B cell (primary cell): ENCODE data around the gene PRR7. TPM values are rescaled to one million over a fixed set of nuclear protein-coding genes. Genes with fewer than 3 reads are reported as not detected.

Experiments
- ATAC-seq: fragments of 200-7000 bp; cut with Tn5 transposase; one replicate; pipeline ENCODE4 v1.10.0; 2021; ENCODE audit warnings: low read depth, mild to moderate bottlenecking, moderate number of reproducible peaks, moderate library complexity
- CTCF ChIA-PET: fragments of 350-600 bp; sonication (Branson Sonifier 250); formaldehyde crosslinking; loops from one replicate; lab custom pipeline; 2021; ENCODE audit warnings: antibody characterized with exemption, inconsistent platforms; lab: Charles Lee
- POLR2A ChIA-PET: fragments of 350-600 bp; sonication (Branson Sonifier 250); formaldehyde crosslinking; loops from one replicate; lab custom pipeline; 2021; ENCODE audit warnings: antibody characterized with exemption; lab: Charles Lee
- DNase-seq: peaks from one replicate; pipeline ENCODE4 v3.0.0; 2013
- H2AFZ ChIP-seq: 2 replicates; pipeline ENCODE4 v1.6.1; 2012; ENCODE audit warnings: mild to moderate bottlenecking, low read depth, low read length; ENCODE audit not compliant: insufficient read depth, poor library complexity, severe bottlenecking
- H3K27ac ChIP-seq, 2 donors: 1 replicate in 1 of 2; 2 replicates in 1 of 2; pipeline ENCODE4 v1.5.1; 2012 to 2013; ENCODE audit warnings: low read length in 2 of 2, mild to moderate bottlenecking in 2 of 2, moderate library complexity in 1 of 2
- H3K27me3 ChIP-seq, 4 experiments: fragments of 200-600 bp in 1 of 4; sonication (generic) in 1 of 4; replicated peaks in 1 of 4; 1 replicate in 2 of 4; 2 replicates in 2 of 4; pipeline versions ENCODE4 v1.6.1 to v1.7.0; 2013 to 2016; ENCODE audit warnings: low read length in 3 of 4, mild to moderate bottlenecking in 2 of 4, mixed read lengths in 1 of 4, moderate library complexity in 1 of 4; ENCODE audit not compliant: insufficient read depth in 4 of 4, control insufficient read depth in 3 of 4; ENCODE audit errors: control extremely low read depth in 1 of 4
- H3K36me3 ChIP-seq, 2 experiments: replicated peaks in 1 of 2; 1 replicate in 1 of 2; 2 replicates in 1 of 2; pipeline versions ENCODE4 v1.6.1 to v1.7.1; 2013; ENCODE audit warnings: low read length in 1 of 2; ENCODE audit not compliant: insufficient read depth in 2 of 2, control insufficient read depth in 1 of 2; ENCODE audit errors: control extremely low read depth in 1 of 2, extremely low read depth in 1 of 2
- H3K4me1 ChIP-seq, 2 donors: fragments of 200-600 bp in 1 of 2; sonication (generic) in 1 of 2; 1 replicate in 1 of 2; 2 replicates in 1 of 2; pipeline versions ENCODE4 v1.5.1 to v1.6.1; 2013 to 2017; ENCODE audit warnings: low read length in 2 of 2; ENCODE audit not compliant: control insufficient read depth in 2 of 2, insufficient read depth in 2 of 2
- H3K4me2 ChIP-seq: replicated peaks from 2 replicates; pipeline ENCODE3; 2012; ENCODE audit warnings: mild to moderate bottlenecking, low read depth, low read length; ENCODE audit not compliant: poor library complexity, severe bottlenecking
- H3K4me3 ChIP-seq, 5 experiments: fragments of 200-600 bp in 1 of 5; sonication (generic) in 1 of 5; 1 replicate in 3 of 5; 2 replicates in 2 of 5; pipeline versions ENCODE4 v1.5.1 to v1.7.0; 2011 to 2016; ENCODE audit warnings: low read length in 4 of 5, mild to moderate bottlenecking in 4 of 5, low read depth in 2 of 5, control low read depth in 1 of 5, moderate library complexity in 1 of 5; ENCODE audit not compliant: insufficient read depth in 1 of 5; ENCODE audit errors: control extremely low read depth in 1 of 5, extremely low read depth in 1 of 5
- H3K79me2 ChIP-seq: fragments of 200-600 bp; sonication (generic); one replicate; pipeline ENCODE4 v1.6.0; 2016; ENCODE audit warnings: low read length; ENCODE audit not compliant: control insufficient read depth, insufficient read depth
- H3K9ac ChIP-seq: fragments of 200-600 bp; sonication (generic); 2 replicates; pipeline ENCODE4 v1.6.1; 2017; ENCODE audit warnings: mild to moderate bottlenecking, low read length, moderate library complexity
- H3K9me3 ChIP-seq, 3 donors: one replicate each; pipeline versions ENCODE4 v1.6.1 to v1.7.1; 2013; ENCODE audit warnings: low read length in 2 of 3; ENCODE audit not compliant: control insufficient read depth in 2 of 3, insufficient read depth in 1 of 3; ENCODE audit errors: control extremely low read depth in 1 of 3
- H4K20me1 ChIP-seq: 2 replicates; pipeline ENCODE4 v1.6.0; 2012; ENCODE audit warnings: mild to moderate bottlenecking, low read length; ENCODE audit not compliant: insufficient read depth, control insufficient read depth, poor library complexity, severe bottlenecking
- H3K27ac Mint-ChIP-seq: one replicate; pipeline ENCODE4 v1.8.0; 2021; ENCODE audit warnings: mixed read lengths
- H3K27me3 Mint-ChIP-seq: one replicate; pipeline ENCODE4 v1.8.0; 2021; ENCODE audit warnings: mixed read lengths
- H3K4me1 Mint-ChIP-seq: one replicate; pipeline ENCODE4 v1.8.0; 2021; ENCODE audit warnings: mixed read lengths
- H3K4me3 Mint-ChIP-seq: one replicate; pipeline ENCODE4 v1.8.0; 2021; ENCODE audit warnings: mixed read lengths
- H3K9me3 Mint-ChIP-seq: one replicate; pipeline ENCODE4 v1.8.0; 2022; ENCODE audit warnings: mixed read lengths; ENCODE audit not compliant: insufficient read depth
- EZH2 ChIP-seq: IDR thresholded peaks from 2 replicates; pipeline ENCODE4 v1.6.1; 2012; ENCODE audit warnings: borderline replicate concordance, low read depth, mild to moderate bottlenecking, moderate library complexity, low read length; ENCODE audit not compliant: insufficient read depth, poor library complexity, severe bottlenecking
- WGBS: methylation state at CpG from one replicate; pipeline ENCODE4 v1.1.5; 2013; ENCODE audit warnings: missing lambda C conversion rate; ENCODE audit not compliant: insufficient coverage; 5-methylcytosine and 5-hydroxymethylcytosine counted together
- intact Hi-C: fragments of 100-400 bp; cut with micrococcal nuclease; formaldehyde crosslinking; loops from one replicate; pipeline ENCODE4 v1.10.0; 2022
- polyA plus RNA-seq: library from polyadenylated mRNA; depleted of rRNA; stranded (reverse); fragments of >200 nt; gene quantifications from 2 replicates; pipeline ENCODE4 v1.2.3, GENCODE V29; 2012
- total RNA-seq, 2 donors: library from RNA; stranded (reverse); fragments of 120-200 nt in 1 of 2; gene quantifications; 1 replicate in 1 of 2; 2 replicates in 1 of 2; pipeline versions ENCODE4 v1.2.3 to v1.2.4, GENCODE V29; 2013 to 2022
- TF ChIP-seq, protein P1 (sequence below): fragments of 200-600 bp; IDR thresholded peaks from one replicate; pipeline ENCODE4 v1.8.0; 2022; ENCODE audit warnings: antibody characterized with exemption, mild to moderate bottlenecking

The PRR7 gene
- total and polyA plus RNA-seq, 2 donors (not counting 1 experiment from before 2014, with no cell fraction given), result 4.8 to 84.4 TPM

DNA sequence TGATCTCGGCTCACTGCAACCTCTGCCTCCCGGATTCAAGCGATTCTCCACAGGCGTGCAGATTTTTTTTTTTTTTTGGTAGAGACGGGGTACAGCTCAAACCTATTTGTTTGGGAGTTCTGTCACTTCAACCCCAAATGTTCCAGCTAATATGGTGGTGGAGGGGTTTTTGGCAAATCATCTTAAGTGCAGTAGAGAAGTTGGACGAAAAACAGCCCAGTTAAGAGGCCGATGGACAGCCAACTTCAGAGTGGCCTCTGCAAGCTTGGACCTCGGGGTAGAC lies 756 bp upstream of the PRR7 start:
- H3K27me3 Mint-ChIP-seq, result no peaks in the 10 kb centered on the region
- H3K9ac ChIP-seq, result peak overlapping the region; percentile 72
- H3K27ac Mint-ChIP-seq, result peak overlapping the region; percentile 92
- CTCF ChIA-PET, result interaction anchor here (1.0 to 21.3 kb wide), 7 partner anchors 10 to 128 kb away, joined by 3 to 628 read pairs (median 10); partner anchors contain the start of genes F12, GRK6 and PFN3
- ATAC-seq (no peak), DNase-seq (no peak)
- WGBS, result 14% methylated on average over 3 of the region's 8 CpGs
- peaks cover 57% of the 10 kb centered on the region for H4K20me1 ChIP-seq
- no peaks in the 10 kb centered on the region for H3K9me3 Mint-ChIP-seq
- no peaks in the 10 kb centered on the region for H3K9me3 ChIP-seq
- POLR2A ChIA-PET, result interaction anchor here (0.6 to 10.8 kb wide), 9 partner anchors 8 to 263 kb away, joined by 3 to 103 read pairs (median 8); partner anchors contain the start of gene GRK6
- peaks cover 1% of the 10 kb centered on the region for H3K79me2 ChIP-seq
- peak overlapping the region; percentile 82 for H3K4me3 Mint-ChIP-seq
- peak overlapping the region in 4 of 5 experiments; percentile 45 to 66 (median 54) for H3K4me3 ChIP-seq
- peaks cover 48% of the 10 kb centered on the region for H3K4me1 Mint-ChIP-seq
- TF ChIP-seq EZH2, result no peak
- TF ChIP-seq, protein P1, sequence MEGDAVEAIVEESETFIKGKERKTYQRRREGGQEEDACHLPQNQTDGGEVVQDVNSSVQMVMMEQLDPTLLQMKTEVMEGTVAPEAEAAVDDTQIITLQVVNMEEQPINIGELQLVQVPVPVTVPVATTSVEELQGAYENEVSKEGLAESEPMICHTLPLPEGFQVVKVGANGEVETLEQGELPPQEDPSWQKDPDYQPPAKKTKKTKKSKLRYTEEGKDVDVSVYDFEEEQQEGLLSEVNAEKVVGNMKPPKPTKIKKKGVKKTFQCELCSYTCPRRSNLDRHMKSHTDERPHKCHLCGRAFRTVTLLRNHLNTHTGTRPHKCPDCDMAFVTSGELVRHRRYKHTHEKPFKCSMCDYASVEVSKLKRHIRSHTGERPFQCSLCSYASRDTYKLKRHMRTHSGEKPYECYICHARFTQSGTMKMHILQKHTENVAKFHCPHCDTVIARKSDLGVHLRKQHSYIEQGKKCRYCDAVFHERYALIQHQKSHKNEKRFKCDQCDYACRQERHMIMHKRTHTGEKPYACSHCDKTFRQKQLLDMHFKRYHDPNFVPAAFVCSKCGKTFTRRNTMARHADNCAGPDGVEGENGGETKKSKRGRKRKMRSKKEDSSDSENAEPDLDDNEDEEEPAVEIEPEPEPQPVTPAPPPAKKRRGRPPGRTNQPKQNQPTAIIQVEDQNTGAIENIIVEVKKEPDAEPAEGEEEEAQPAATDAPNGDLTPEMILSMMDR, result no peak
- intact Hi-C loops, result loop anchor here (1.0 to 2.0 kb wide), 4 partner anchors 8 to 41 kb away; partner anchors contain the start of gene GRK6
- peaks cover 34 to 50% of the 10 kb centered on the region in 2 donors for H3K4me1 ChIP-seq
- H3K36me3 ChIP-seq, result peaks cover 0 to 23% of the 10 kb centered on the region in 2 experiments
- no peak overlapping the region for H2AFZ ChIP-seq
- H3K4me2 ChIP-seq, result peak overlapping the region; percentile 93
- peaks cover 0 to 14% (median 0%) of the 10 kb centered on the region in 4 experiments for H3K27me3 ChIP-seq
- peak overlapping the region; percentile 68 to 77 for H3K27ac ChIP-seq

DNA sequence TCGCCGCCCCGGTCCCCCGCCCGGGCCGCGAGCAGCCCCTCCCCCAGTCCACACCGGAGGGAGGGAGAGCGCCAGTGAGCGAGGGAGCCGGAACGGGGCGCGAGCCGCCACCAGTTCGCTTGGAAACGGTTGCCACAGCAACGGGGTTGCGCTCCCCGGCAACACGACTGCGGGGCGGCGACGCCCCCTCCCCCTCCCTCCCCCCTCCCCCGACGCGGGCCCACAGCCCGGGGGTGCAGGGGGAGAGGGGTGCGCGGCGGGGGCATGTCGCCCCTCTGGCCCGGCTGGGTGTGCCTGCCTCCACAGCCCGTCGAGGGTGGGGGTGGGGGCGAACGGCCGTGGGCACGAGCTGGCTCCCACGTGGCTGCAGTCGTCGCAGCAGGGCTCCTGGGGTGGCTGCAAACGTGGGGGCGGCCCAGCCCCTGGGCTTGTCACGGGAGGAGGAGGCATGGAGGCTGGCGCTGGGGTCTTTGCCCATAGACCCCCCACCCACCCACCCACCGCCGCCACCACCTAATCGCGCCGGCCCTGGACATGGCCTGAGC lies 524 bp downstream of the PRR7 start:
- peaks cover 34 to 50% of the 10 kb centered on the region in 2 donors for H3K4me1 ChIP-seq
- H3K4me3 ChIP-seq, result peak overlapping the region in 3 of 5 experiments; percentile 49 to 66 (median 60)
- CTCF ChIA-PET, result interaction anchor here (1.3 to 21.3 kb wide), 5 partner anchors 8 to 57 kb away, joined by 3 to 628 read pairs (median 62); partner anchors contain the start of genes F12, GRK6 and PFN3
- H4K20me1 ChIP-seq, result peaks cover 46% of the 10 kb centered on the region
- H3K27me3 ChIP-seq, result peaks cover 0 to 14% (median 0%) of the 10 kb centered on the region in 4 experiments
- ATAC-seq, result peak; percentile 29
- intact Hi-C loops, result loop anchor here (2.0 kb wide), 1 partner anchor 42 kb away; no protein-coding TSS in a partner anchor
- peak; percentile 82 for DNase-seq
- POLR2A ChIA-PET, result interaction anchor here (0.5 to 10.8 kb wide), 8 partner anchors 8 to 698 kb away, joined by 3 to 103 read pairs (median 8); partner anchors contain the start of gene GRK6
- H3K27ac Mint-ChIP-seq, result no peak overlapping the region
- H3K27ac ChIP-seq, result peak overlapping the region in 1 of 2 donors; percentile 75
- H3K27me3 Mint-ChIP-seq, result no peaks in the 10 kb centered on the region
- H3K36me3 ChIP-seq, result peaks cover 0 to 10% of the 10 kb centered on the region in 2 experiments
- H3K4me3 Mint-ChIP-seq, result peak overlapping the region; percentile 82
- H3K4me2 ChIP-seq, result peak overlapping the region; percentile 93
- H3K9me3 ChIP-seq, result no peaks in the 10 kb centered on the region
- no peak for TF ChIP-seq EZH2
- TF ChIP-seq, protein P1, result no peak
- no peaks in the 10 kb centered on the region for H3K9me3 Mint-ChIP-seq
- H3K4me1 Mint-ChIP-seq, result peaks cover 52% of the 10 kb centered on the region
- peak overlapping the region; percentile 72 for H3K9ac ChIP-seq
- H2AFZ ChIP-seq, result no peak overlapping the region
- H3K79me2 ChIP-seq, result peaks cover 10% of the 10 kb centered on the region
- 0% methylated on average over 15 of the region's 52 CpGs for WGBS
